Measurements from ENCODE around the gene DCX.

DNA sequence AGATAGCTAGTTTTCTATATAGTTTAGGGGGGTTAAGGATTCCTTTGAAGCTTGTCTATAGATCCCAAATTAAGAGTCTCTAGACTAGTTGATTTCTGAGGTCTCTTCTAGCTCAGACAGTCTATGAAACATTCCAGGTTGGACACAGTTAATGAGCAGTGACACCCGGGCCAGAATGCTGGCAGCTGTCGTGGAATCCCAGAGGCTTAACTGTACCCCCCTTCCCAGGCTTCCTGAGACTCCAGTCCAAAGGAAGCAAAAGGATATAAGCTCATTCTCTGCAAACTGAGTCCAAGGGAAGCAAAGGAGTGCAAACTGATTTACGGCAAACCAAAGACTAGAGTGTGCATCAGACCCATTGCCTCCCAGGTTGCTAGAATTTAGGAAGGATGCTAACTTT lies 62.9 kb downstream of the DCX start:
- no peak for TF ChIP-seq CTCF (IDR thresholded peaks at IDR 0.05; ENCODE audit: borderline replicate concordance, extremely low read depth, low read length, poor library complexity, severe bottlenecking)
- no peak for TF ChIP-seq EZH2 (IDR thresholded peaks at IDR 0.05; ENCODE audit: borderline replicate concordance, low read depth, low read length, severe bottlenecking)
